GM19467 (cell line): ENCODE data around the gene RLN3.

Experiments used
- ATAC-seq: cut with Tn5 transposase; IDR thresholded peaks from one replicate; pipeline ENCODE4 v1.9.1; 2021; ENCODE audit warnings: mild to moderate bottlenecking, moderate library complexity; ENCODE audit not compliant: unreplicated experiment

RLN3 gene

DNA sequence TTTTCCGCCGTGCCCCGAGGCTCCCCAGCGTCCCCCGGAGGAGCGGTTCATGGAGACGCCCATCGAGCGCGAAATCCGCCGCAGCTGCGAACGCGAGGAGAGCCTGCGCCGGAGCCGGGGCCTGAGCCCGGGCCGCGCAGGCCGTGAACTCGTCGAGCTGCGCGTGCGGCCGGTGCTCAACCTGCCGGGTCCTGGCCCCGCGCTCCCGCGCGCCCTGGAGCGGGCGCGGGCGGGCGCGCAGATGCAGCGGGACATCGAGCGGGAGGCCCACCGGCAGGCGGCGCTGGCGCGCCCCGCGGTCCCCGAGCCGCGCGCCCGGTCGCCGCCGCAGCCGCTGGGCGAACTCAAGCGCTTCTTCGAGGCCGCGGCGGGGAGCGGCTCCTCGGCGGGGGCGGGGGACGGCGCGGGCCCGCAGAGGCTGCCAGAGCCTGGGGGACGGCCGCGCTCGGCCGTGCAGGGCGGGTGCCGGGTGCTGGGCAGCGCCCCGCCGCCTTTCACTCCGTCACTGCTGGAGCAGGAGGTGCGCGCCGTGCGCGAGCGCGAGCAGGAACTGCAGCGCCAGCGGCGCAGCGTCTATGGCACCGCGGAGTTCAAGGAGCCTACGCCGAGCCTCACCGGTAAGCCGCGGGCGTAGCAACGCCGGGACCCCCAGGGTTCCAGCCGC lies 45.4 kb downstream of the RLN3 start:
- peak; percentile 44 for ATAC-seq

- no peak for ATAC-seq
Observed at GRCh38 chr19:14073925-14074838, 46.2 kb downstream of the RLN3 start.

GRCh38 chr19:14078411-14078810 lies 50.5 kb downstream of the RLN3 start:
- no peak for ATAC-seq
